ENCODE data around the gene PDC. TPM values are rescaled to one million over a fixed set of nuclear protein-coding genes. Genes with fewer than 3 reads are reported as not detected.
"Not testable (repeated sequence)": the region's sequence is repeated elsewhere in the genome, so short reads cannot be mapped to it uniquely, and the experiment has no call there.

Gene PDC
- total RNA-seq, 2 experiments from 2014 or later = not detected

DNA sequence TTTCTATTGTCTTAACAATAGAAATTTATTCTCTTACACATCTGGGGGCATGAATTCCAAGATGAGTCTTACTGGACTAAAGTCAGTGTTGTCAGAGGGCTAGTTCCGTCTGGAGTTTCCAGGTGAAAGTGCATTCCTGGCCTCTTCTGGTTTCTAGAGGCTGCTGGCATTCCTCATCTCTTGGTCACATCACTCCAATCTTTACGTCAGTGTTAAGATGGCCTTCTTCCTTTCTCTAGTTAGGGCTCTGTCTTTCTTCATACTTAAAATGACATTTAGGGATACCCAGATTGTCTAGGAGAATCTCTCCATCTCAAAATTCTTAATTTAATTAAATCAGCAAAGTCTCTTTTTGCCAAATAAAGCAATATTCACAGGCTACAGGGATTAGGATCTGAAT, 13.3 kb upstream of the PDC start:
- ChIA-PET CTCF (no interaction called here), POLR2A (no interaction called here)

DNA sequence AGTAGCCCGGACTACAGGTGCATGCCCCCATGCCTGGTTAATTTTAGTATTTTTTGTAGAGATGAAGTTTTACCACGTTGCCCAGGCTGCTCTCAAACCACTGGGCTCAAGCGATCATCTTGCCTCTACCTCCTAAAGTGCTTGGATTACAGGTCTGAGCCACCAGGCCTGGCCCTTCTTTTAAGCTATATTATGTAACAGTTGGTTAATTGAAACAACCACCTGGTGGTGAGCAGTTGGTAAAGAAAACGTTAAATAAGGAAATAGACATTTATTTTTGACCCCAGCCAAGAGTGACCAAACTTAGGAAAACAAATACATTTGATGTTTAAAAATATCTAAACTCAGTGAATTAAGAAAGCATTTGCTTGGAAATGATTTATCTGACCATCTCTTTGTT, 12.1 kb upstream of the PDC start:
- CTCF ChIA-PET = no interaction called here

GRCh38 chr1:186465946-186466345, 5.0 kb upstream of the PDC start:
- CTCF ChIA-PET = no interaction called here
- POLR2A ChIA-PET = no interaction called here

More for the DNA sequence above, 12.1 kb upstream of the PDC start:
- POLR2A ChIA-PET = no interaction called here

DNA sequence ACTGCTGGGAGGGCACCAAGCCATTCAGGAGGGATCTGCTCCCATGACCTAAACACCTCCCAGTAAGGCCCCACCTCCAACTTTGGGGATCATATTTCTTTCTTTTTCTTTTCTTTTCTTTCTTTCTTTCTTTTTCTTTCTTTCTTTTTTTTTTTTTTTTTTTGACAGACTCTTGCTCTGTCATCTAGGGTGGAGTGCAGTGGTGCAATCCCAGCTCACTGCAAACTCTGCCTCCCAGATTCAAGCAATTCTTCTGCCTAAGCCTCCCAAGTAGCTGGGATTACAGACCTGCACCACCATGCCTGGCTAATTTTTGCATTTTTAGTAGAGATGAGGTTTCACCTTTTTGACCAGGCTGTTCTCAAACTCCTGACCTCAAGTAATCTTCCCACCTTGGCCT, 4.6 kb upstream of the PDC start:
- CTCF ChIA-PET, POLR2A ChIA-PET: not testable (repeated sequence)

GRCh38 chr1:186463926-186464325, 3.0 kb upstream of the PDC start:
- ChIA-PET CTCF (no interaction called here), POLR2A (no interaction called here)

DNA sequence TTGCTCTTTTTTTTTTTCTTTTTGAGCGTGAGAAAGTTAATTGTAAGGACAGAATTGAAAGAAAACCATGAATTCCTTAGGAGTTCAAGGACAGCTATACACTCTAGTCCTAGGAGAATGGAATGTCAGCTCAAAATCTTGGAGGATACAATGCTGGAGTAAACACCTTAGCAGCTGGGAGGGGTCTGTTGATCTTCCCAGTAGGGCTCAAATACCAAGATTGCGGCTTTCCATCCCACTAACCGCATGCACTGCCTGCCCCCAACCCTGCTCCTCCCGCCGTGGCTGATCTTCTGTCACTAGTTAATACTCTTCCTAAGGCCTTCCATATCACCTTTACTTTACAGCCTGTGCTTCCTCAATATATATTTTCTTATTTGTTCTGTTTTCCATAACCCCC, 2.6 kb upstream of the PDC start:
- CTCF ChIA-PET = no interaction called here
- POLR2A ChIA-PET = no interaction called here

DNA sequence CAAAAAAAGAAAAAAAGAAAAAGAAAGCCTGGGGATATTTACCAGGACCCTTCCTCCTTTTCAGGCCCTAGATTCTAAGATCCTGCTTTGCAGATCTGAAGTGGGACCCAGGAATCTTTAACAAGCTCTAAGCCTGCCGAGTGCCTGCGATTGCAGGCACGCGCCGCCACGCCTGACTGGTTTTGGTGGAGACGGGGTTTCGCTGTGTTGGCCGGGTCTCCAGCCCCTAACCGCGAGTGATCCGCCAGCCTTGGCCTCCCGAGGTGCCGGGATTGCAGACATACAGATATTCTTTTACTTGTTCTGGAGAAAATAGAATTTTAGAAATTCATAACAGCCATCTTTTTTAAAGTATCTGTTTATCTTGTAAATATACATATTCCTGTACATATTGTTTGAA, 1.8 kb downstream of the PDC start:
- CTCF ChIA-PET, POLR2A ChIA-PET: not testable (repeated sequence)

DNA sequence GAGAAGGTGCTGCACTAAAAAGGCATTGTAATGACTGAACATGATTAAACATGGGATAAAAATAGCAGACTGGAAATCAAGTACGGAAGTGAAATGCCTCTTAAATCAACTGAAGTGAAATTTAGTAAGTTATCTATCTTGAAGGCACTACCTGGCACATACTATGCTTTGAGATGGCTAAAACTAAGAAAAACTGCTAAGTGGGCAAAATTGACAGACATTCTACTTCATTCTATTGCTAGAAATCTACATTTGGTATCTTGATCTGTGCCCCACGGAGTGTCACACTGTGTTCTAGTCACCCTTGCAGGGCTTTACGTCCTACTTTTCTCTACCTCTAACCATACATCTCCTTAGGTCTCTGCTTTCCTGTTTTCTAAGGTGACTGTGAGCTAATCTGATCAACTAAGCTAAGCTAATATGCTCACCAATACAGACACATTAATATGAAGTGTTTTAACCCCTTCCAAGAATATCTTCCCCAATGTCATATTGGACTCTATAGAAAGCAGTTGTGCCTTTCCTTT, 4.1 kb downstream of the PDC start:
- CTCF ChIA-PET = no interaction called here

GRCh38 chr1:186454981-186455380, 5.9 kb downstream of the PDC start:
- CTCF ChIA-PET = no interaction called here
- POLR2A ChIA-PET = no interaction called here

More for the DNA sequence above, 4.1 kb downstream of the PDC start:
- POLR2A ChIA-PET = no interaction called here

DNA sequence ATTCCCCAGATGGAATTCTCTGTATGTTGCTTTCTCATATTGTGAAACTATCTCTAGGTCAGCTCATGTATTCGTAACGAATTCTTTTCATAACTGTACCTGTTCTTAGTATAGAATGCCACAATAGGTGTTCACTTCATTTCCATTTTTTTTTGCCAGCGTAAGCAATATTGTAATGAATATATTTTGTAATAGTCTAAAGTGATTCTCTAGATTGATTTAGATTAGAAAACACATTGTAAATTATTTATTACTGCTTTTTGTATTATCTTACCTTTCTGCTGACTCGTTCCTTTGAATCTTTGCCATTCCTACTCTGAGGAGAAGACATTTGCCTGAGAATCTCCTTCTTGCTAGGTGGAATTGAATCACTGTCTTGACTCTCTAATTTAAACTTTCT, 14.8 kb downstream of the PDC start:
- POLR2A ChIA-PET = no interaction called here
- CTCF ChIA-PET = interaction anchor here (0.6 kb wide), 1 partner anchor 172 kb away, joined by 4 read pairs; no protein-coding TSS in a partner anchor

DNA sequence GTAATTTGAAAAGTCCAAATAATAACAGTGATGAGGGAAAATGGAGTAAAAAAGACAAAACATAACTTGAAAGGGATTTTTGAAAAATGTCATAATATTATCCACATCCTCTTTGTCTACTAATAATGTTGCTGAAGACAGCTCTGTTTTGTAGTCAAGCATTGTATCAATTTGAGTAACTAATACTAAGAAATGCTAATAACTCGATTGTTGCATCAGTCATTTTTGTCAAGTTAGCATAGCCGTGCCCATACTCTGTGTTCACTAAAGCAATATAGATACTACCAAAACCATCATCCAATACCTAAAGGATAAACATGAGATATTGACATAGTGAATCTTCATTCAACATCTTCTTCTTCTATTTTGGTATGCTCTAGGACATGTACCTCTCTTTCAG, 17.3 kb downstream of the PDC start:
- ChIA-PET CTCF (no interaction called here), POLR2A (no interaction called here)

GRCh38 chr1:186442651-186443375, 18.1 kb downstream of the PDC start:
- POLR2A ChIA-PET = no interaction called here
- CTCF ChIA-PET = no interaction called here

- POLR2A ChIA-PET = no interaction called here
- CTCF ChIA-PET = no interaction called here
Observed at GRCh38 chr1:186440584-186440983, 20.3 kb downstream of the PDC start.

DNA sequence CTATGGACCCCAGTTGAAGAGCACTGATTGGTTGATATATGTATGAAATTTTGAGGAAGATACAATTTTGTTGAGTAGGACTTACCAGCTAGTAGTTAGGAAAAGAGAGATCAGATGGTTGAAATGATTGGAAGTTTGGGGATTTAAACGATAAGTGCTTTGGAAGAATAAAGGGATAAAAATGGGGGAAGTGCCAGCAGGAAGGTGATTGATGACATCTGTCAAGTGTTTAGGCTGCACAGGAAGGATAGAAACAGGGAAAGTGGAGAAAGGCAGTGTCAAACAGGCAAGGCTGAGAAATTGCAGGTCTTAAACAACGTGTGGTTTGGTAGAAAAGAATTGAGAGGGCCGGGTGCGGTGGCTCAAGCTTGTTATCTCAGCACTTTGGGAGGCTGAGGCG, 22.3 kb downstream of the PDC start:
- ChIA-PET POLR2A (no interaction called here), CTCF (no interaction called here)

GRCh38 chr1:186435336-186435735, 25.6 kb downstream of the PDC start:
- CTCF ChIA-PET = no interaction called here
- POLR2A ChIA-PET = interaction anchor here (0.6 kb wide), 1 partner anchor 140 kb away, joined by 3 read pairs; no protein-coding TSS in a partner anchor

DNA sequence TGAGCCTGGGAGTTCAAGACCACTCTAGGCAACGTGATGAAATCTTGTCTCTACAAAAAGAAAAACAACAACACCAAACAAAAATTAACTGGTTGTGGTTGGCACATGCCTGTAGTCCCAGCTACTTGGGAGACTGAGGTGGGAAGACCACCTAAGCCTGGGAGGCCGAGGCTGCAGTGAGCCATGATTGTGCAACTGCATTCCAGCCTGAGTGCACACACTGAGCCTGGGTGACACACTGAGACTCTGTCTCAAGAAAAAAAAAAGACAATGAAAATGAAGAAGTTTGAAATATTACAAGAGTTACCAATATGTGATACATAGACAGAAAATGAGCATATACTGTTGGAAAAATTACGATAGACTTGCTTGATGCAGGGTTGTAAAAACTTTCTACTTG, 31.9 kb downstream of the PDC start:
- ChIA-PET CTCF (no interaction called here), POLR2A (no interaction called here)

- ChIA-PET CTCF (no interaction called here), POLR2A (no interaction called here)
Observed at GRCh38 chr1:186426118-186426517, 34.8 kb downstream of the PDC start.

DNA sequence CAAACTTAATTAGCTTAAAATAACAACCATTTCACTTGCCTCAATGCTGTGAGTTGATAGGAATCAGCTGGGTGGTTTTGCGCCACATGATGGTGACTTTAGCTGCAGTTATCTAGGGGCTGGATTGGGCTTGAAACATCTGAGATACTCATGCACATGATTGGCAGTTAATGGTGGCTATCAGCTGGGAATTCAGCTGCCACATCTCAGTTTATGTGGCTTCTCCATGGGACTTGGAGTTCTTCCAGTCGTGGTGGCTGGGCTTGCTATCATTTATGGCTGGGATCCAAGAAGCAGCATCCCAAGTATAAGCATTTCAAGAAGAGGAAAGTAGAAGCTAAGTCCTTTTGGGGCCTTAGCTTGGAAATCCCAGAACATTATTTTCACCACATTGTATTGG, 36.4 kb downstream of the PDC start:
- ChIA-PET POLR2A (no interaction called here), CTCF (no interaction called here)

DNA sequence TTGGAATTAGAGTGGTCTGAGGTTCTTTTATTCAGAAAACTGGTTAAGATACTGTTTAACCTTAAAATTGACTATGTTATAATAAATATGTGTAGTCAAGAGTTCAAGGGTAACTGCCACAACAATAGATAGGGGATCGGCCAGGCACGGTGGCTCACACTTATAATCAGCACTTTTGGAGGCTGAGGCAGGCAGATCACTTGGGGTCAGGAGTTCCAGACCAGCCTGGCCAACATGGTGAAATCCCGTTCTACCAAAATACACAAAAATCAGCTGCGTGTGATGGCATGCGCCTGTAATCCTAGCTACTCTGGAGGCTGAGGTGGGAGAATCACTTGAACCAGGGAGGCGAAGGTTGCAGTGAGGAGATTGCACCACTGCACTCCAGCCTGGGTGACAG, 39.5 kb downstream of the PDC start:
- ChIA-PET POLR2A (no interaction called here), CTCF (interaction anchor here (1.3 kb wide), 1 partner anchor 46 kb away, joined by 5 read pairs; the partner anchor contains the start of genes ODR4 and TPR)

DNA sequence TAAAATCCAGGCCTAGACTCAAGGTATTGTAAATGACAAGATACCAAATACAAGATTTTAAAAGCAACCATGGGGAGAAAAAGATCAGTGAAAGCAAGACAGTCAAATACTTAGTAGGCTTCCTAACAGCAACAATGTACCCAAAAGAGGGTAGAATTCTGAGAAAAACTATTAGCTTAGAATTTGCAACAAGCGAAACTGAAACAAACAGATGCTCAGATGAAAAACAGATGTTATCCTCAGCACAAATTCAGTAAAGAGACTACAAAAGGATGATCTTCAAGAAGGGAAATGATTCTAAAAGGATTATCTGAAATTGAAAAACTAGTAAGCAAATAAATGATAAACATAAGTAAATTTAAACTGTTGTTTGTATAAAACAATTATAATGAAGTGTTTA, 40.0 kb downstream of the PDC start:
- ChIA-PET POLR2A (no interaction called here), CTCF (interaction anchor here (1.3 kb wide), 1 partner anchor 46 kb away, joined by 5 read pairs; the partner anchor contains the start of genes ODR4 and TPR)

DNA sequence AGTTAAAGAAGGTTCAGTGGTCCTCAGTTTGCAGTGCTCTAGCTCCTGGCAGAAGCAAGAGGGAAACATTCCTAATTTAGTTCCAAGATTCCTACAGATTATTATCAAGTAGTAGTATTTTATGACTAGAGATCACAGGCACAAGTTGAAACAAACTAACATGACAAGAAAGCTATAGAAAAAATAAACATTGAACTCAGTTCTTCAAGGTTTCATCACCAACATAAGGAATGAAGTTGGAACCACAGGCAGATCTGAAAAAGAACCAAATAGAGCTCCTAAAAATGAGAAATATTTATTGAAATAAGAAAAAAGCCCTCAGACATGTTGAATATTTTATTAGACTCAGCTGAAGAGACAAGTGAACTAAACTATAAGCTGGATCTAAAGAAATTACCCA, 40.6 kb downstream of the PDC start:
- POLR2A ChIA-PET = no interaction called here

GRCh38 chr1:186418503-186418902, 42.4 kb downstream of the PDC start:
- POLR2A ChIA-PET = no interaction called here

More for the DNA sequence above, 40.6 kb downstream of the PDC start:
- CTCF ChIA-PET = interaction anchor here (1.3 kb wide), 1 partner anchor 45 kb away, joined by 5 read pairs; the partner anchor contains the start of genes ODR4 and TPR

More at GRCh38 chr1:186418503-186418902, 42.4 kb downstream of the PDC start:
- CTCF ChIA-PET = no interaction called here
